Measurements from ENCODE around the gene TOPORS. TPM values are rescaled to one million over a fixed set of nuclear protein-coding genes. Genes with fewer than 3 reads are reported as not detected.

TOPORS gene
- polyA plus RNA-seq, 3 donors = 5.9 to 12.9 (median 9.2) TPM

GRCh38 chr9:32501868-32502267 lies 50.5 kb downstream of the TOPORS start:
- Mint-ChIP-seq H3K4me3 (no peak overlapping the region), H3K27me3 (ENCODE audit: low read depth in 3 of 3) (peaks cover 0 to 2% (median 2%) of the 10 kb centered on the region in 3 donors), H3K4me1 (no peaks in the 10 kb centered on the region), H3K36me3 (peaks cover 35 to 43% of the 10 kb centered on the region in 2 donors), H3K9me3 (peaks cover 0 to 4% (median 0%) of the 10 kb centered on the region in 7 donors), H3K27ac (no peak overlapping the region)
- Histone ChIP-seq H3K4me3 (replicated peaks in 1 of 3; ENCODE audit: low read depth in 2 of 3, low read length in 3 of 3) (no peak overlapping the region), H3K4me1 (ENCODE audit: control insufficient read depth in 1 of 2, insufficient read depth in 2 of 2, low read length in 2 of 2) (no peaks in the 10 kb centered on the region), H3K9me3 (replicated peaks in 1 of 2; ENCODE audit: control insufficient read depth in 1 of 2, insufficient read depth in 1 of 2, low read length in 2 of 2) (no peaks in the 10 kb centered on the region), H2AFZ (ENCODE audit: insufficient read depth, low read depth, low read length, poor library complexity, severe bottlenecking) (no peak overlapping the region), H3K79me2 (ENCODE audit: insufficient read depth, low read length) (no peaks in the 10 kb centered on the region), H3K9ac (ENCODE audit: insufficient read depth, low read length, poor library complexity, severe bottlenecking) (no peak overlapping the region), H3K27me3 (ENCODE audit: control insufficient read depth in 2 of 2, insufficient read depth in 2 of 2, low read length in 2 of 2) (no peaks in the 10 kb centered on the region), H3K36me3 (replicated peaks in 1 of 2; ENCODE audit: control insufficient read depth in 1 of 2, insufficient read depth in 2 of 2, low read length in 2 of 2) (peaks cover 25 to 44% of the 10 kb centered on the region in 2 donors), H3K27ac (ENCODE audit: low read depth in 1 of 2, low read length in 2 of 2) (no peak overlapping the region), H4K20me1 (ENCODE audit: insufficient read depth, low read length) (peaks cover 53% of the 10 kb centered on the region), H3K4me2 (replicated peaks; ENCODE audit: extremely low read depth, low read length, poor library complexity, severe bottlenecking) (no peak overlapping the region)
- intact Hi-C loops (cut with micrococcal nuclease) = no loop called here
- no peak for DNase-seq
- WGBS (ENCODE audit: insufficient coverage) = no CpG with 5 or more reads among the region's 1 CpG
- no peak for TF ChIP-seq CTCF (IDR thresholded peaks at IDR 0.05)

GRCh38 chr9:32500768-32501167 lies 51.6 kb downstream of the TOPORS start:
- H3K4me1 Mint-ChIP-seq = no peaks in the 10 kb centered on the region
- Histone ChIP-seq H3K9me3 (replicated peaks in 1 of 2; ENCODE audit: control insufficient read depth in 1 of 2, insufficient read depth in 1 of 2, low read length in 2 of 2) (no peaks in the 10 kb centered on the region), H2AFZ (ENCODE audit: insufficient read depth, low read depth, low read length, poor library complexity, severe bottlenecking) (no peak overlapping the region), H3K79me2 (ENCODE audit: insufficient read depth, low read length) (no peaks in the 10 kb centered on the region), H3K36me3 (replicated peaks in 1 of 2; ENCODE audit: control insufficient read depth in 1 of 2, insufficient read depth in 2 of 2, low read length in 2 of 2) (peaks cover 30 to 55% of the 10 kb centered on the region in 2 donors), H3K4me1 (ENCODE audit: control insufficient read depth in 1 of 2, insufficient read depth in 2 of 2, low read length in 2 of 2) (no peaks in the 10 kb centered on the region), H3K27me3 (ENCODE audit: control insufficient read depth in 2 of 2, insufficient read depth in 2 of 2, low read length in 2 of 2) (no peaks in the 10 kb centered on the region), H3K27ac (ENCODE audit: low read depth in 1 of 2, low read length in 2 of 2) (no peak overlapping the region), H3K9ac (ENCODE audit: insufficient read depth, low read length, poor library complexity, severe bottlenecking) (no peak overlapping the region), H3K4me3 (replicated peaks in 1 of 3; ENCODE audit: low read depth in 2 of 3, low read length in 3 of 3) (no peak overlapping the region), H3K4me2 (replicated peaks; ENCODE audit: extremely low read depth, low read length, poor library complexity, severe bottlenecking) (no peak overlapping the region), H4K20me1 (ENCODE audit: insufficient read depth, low read length) (peaks cover 42% of the 10 kb centered on the region)
- TF ChIP-seq CTCF (IDR thresholded peaks at IDR 0.05) = no peak
- DNase-seq = no peak
- 80% methylated on average over 1 of the region's 2 CpGs for WGBS (ENCODE audit: insufficient coverage)
- H3K27ac Mint-ChIP-seq = peak overlapping the region in 1 of 7 donors; percentile 26
- no peak overlapping the region for H3K4me3 Mint-ChIP-seq
- intact Hi-C loops (cut with micrococcal nuclease) = no loop called here
- peaks cover 0 to 2% (median 2%) of the 10 kb centered on the region in 3 donors for H3K27me3 Mint-ChIP-seq (ENCODE audit: low read depth in 3 of 3)
- H3K36me3 Mint-ChIP-seq = peaks cover 46 to 54% of the 10 kb centered on the region in 2 donors
- H3K9me3 Mint-ChIP-seq = peaks cover 0 to 4% (median 2%) of the 10 kb centered on the region in 7 donors
